Measurements from ENCODE around the gene EFCAB8.
A peak's percentile ranks its signal among the peaks of the same experiment; 100 is the strongest.
"Not testable (repeated sequence)": the region's sequence is repeated elsewhere in the genome, so short reads cannot be mapped to it uniquely, and the experiment has no call there.

The EFCAB8 gene

GRCh38 chr20:32970115-32970972 is 111.6 kb downstream of the EFCAB8 start:
- no peak overlapping the region for H3K27ac ChIP-seq (ENCODE audit: low read length)
- H3K4me3 ChIP-seq (ENCODE audit: low read length): no peak overlapping the region
- no peaks in the 10 kb centered on the region for H3K27me3 ChIP-seq (ENCODE audit: insufficient read depth, low read length)
- no peaks in the 10 kb centered on the region for H3K9me3 ChIP-seq (ENCODE audit: insufficient read depth, low read depth, low read length)
- peaks cover 15% of the 10 kb centered on the region; the same call in 1 of the 2 replicates for H3K4me1 ChIP-seq (ENCODE audit: insufficient read depth, low read length)
- no peak overlapping the region for H3K9ac ChIP-seq (ENCODE audit: low read depth, low read length)
- no peaks in the 10 kb centered on the region for H3K36me3 ChIP-seq (ENCODE audit: insufficient read depth, low read depth, low read length)

- no peaks in the 10 kb centered on the region for H3K27me3 ChIP-seq (ENCODE audit: insufficient read depth, low read length)
- H3K4me1 ChIP-seq (ENCODE audit: insufficient read depth, low read length): peaks cover 15% of the 10 kb centered on the region; the same call in 1 of the 2 replicates
- no peak overlapping the region for H3K4me3 ChIP-seq (ENCODE audit: low read length)
- H3K27ac ChIP-seq (ENCODE audit: low read length): no peak overlapping the region
- H3K9me3 ChIP-seq (ENCODE audit: insufficient read depth, low read depth, low read length): no peaks in the 10 kb centered on the region
- no peaks in the 10 kb centered on the region for H3K36me3 ChIP-seq (ENCODE audit: insufficient read depth, low read depth, low read length)
- no peak overlapping the region for H3K9ac ChIP-seq (ENCODE audit: low read depth, low read length)
These were observed 112.2 kb downstream of the EFCAB8 start for GRCh38 chr20:32970973-32971300.

GRCh38 chr20:32971703-32972161 is 113.0 kb downstream of the EFCAB8 start:
- Histone ChIP-seq H3K4me1 (ENCODE audit: insufficient read depth, low read length) (peaks cover 15% of the 10 kb centered on the region; the same call in 1 of the 2 replicates), H3K9ac (ENCODE audit: low read depth, low read length) (peak overlapping the region; percentile 15; the same call in 1 of the 2 replicates), H3K4me3 (ENCODE audit: low read length) (no peak overlapping the region), H3K9me3 (ENCODE audit: insufficient read depth, low read depth, low read length) (no peaks in the 10 kb centered on the region), H3K36me3 (ENCODE audit: insufficient read depth, low read depth, low read length) (no peaks in the 10 kb centered on the region), H3K27me3 (ENCODE audit: insufficient read depth, low read length) (no peaks in the 10 kb centered on the region), H3K27ac (ENCODE audit: low read length) (no peak overlapping the region)

GRCh38 chr20:32972181-32973076 is 113.7 kb downstream of the EFCAB8 start:
- no peaks in the 10 kb centered on the region for H3K9me3 ChIP-seq (ENCODE audit: insufficient read depth, low read depth, low read length)
- H3K36me3 ChIP-seq (ENCODE audit: insufficient read depth, low read depth, low read length): no peaks in the 10 kb centered on the region
- H3K27ac ChIP-seq (ENCODE audit: low read length): no peak overlapping the region
- no peak overlapping the region for H3K4me3 ChIP-seq (ENCODE audit: low read length)
- H3K9ac ChIP-seq (ENCODE audit: low read depth, low read length): no peak overlapping the region; the same call in 1 of the 2 replicates
- H3K27me3 ChIP-seq (ENCODE audit: insufficient read depth, low read length): no peaks in the 10 kb centered on the region
- peaks cover 15% of the 10 kb centered on the region; the same call in 1 of the 2 replicates for H3K4me1 ChIP-seq (ENCODE audit: insufficient read depth, low read length)

- peaks cover 15% of the 10 kb centered on the region; the same call in 1 of the 2 replicates for H3K4me1 ChIP-seq (ENCODE audit: insufficient read depth, low read length)
These were observed 114.5 kb downstream of the EFCAB8 start for GRCh38 chr20:32973077-32973717.

GRCh38 chr20:32974204-32975064 is 115.7 kb downstream of the EFCAB8 start:
- H3K27me3 ChIP-seq (ENCODE audit: insufficient read depth, low read length); H3K27ac ChIP-seq (ENCODE audit: low read length); H3K9me3 ChIP-seq (ENCODE audit: insufficient read depth, low read depth, low read length); H3K4me3 ChIP-seq (ENCODE audit: low read length); H3K36me3 ChIP-seq (ENCODE audit: insufficient read depth, low read depth, low read length): not testable (repeated sequence)
- peaks cover 15% of the 10 kb centered on the region; the same call in 1 of the 2 replicates for H3K4me1 ChIP-seq (ENCODE audit: insufficient read depth, low read length)
- peak overlapping the region; percentile 14; the same call in 1 of the 2 replicates for H3K9ac ChIP-seq (ENCODE audit: low read depth, low read length)

More at GRCh38 chr20:32973077-32973717, 114.5 kb downstream of the EFCAB8 start:
- H3K36me3 ChIP-seq (ENCODE audit: insufficient read depth, low read depth, low read length): no peaks in the 10 kb centered on the region
- H3K27ac ChIP-seq (ENCODE audit: low read length): no peak overlapping the region
- H3K4me3 ChIP-seq (ENCODE audit: low read length): no peak overlapping the region
- no peaks in the 10 kb centered on the region for H3K27me3 ChIP-seq (ENCODE audit: insufficient read depth, low read length)
- no peak overlapping the region for H3K9ac ChIP-seq (ENCODE audit: low read depth, low read length)
- no peaks in the 10 kb centered on the region for H3K9me3 ChIP-seq (ENCODE audit: insufficient read depth, low read depth, low read length)

- peaks cover 15% of the 10 kb centered on the region; the same call in 1 of the 2 replicates for H3K4me1 ChIP-seq (ENCODE audit: insufficient read depth, low read length)
- H3K36me3 ChIP-seq (ENCODE audit: insufficient read depth, low read depth, low read length); H3K9me3 ChIP-seq (ENCODE audit: insufficient read depth, low read depth, low read length); H3K27me3 ChIP-seq (ENCODE audit: insufficient read depth, low read length); H3K27ac ChIP-seq (ENCODE audit: low read length); H3K9ac ChIP-seq (ENCODE audit: low read depth, low read length); H3K4me3 ChIP-seq (ENCODE audit: low read length): not testable (repeated sequence)
These were observed 116.4 kb downstream of the EFCAB8 start for GRCh38 chr20:32975121-32975520.

- H3K9ac ChIP-seq (ENCODE audit: low read depth, low read length): no peak overlapping the region
- H3K9me3 ChIP-seq (ENCODE audit: insufficient read depth, low read depth, low read length): no peaks in the 10 kb centered on the region
- H3K36me3 ChIP-seq (ENCODE audit: insufficient read depth, low read depth, low read length): no peaks in the 10 kb centered on the region
- peaks cover 15% of the 10 kb centered on the region; the same call in 1 of the 2 replicates for H3K4me1 ChIP-seq (ENCODE audit: insufficient read depth, low read length)
- no peak overlapping the region for H3K27ac ChIP-seq (ENCODE audit: low read length)
- no peak overlapping the region for H3K4me3 ChIP-seq (ENCODE audit: low read length)
- H3K27me3 ChIP-seq (ENCODE audit: insufficient read depth, low read length): no peaks in the 10 kb centered on the region
These were observed 117.3 kb downstream of the EFCAB8 start for GRCh38 chr20:32975698-32976674.

- Histone ChIP-seq H3K27me3 (ENCODE audit: insufficient read depth, low read length) (no peaks in the 10 kb centered on the region), H3K4me3 (ENCODE audit: low read length) (no peak overlapping the region), H3K36me3 (ENCODE audit: insufficient read depth, low read depth, low read length) (no peaks in the 10 kb centered on the region), H3K9me3 (ENCODE audit: insufficient read depth, low read depth, low read length) (no peaks in the 10 kb centered on the region), H3K4me1 (ENCODE audit: insufficient read depth, low read length) (peaks cover 11% of the 10 kb centered on the region; the same call in 1 of the 2 replicates), H3K27ac (ENCODE audit: low read length) (no peak overlapping the region), H3K9ac (ENCODE audit: low read depth, low read length) (no peak overlapping the region)
These were observed 118.0 kb downstream of the EFCAB8 start for GRCh38 chr20:32976746-32977145.
